AG10803 (cell line): Measurements from ENCODE around the gene VPS41.

Source experiments
- DNase-seq: peaks from one replicate; pipeline ENCODE4 v3.0.0; 2010; ENCODE audit warnings: low read depth
- H3K4me3 ChIP-seq: 2 replicates; pipeline ENCODE4 v1.5.1; 2011; ENCODE audit warnings: mild to moderate bottlenecking, low read length, control low read depth
- CTCF ChIP-seq: conservative IDR thresholded peaks from 2 replicates; pipeline ENCODE4 v1.5.1; 2011; ENCODE audit warnings: mild to moderate bottlenecking, low read length, control low read depth, inconsistent platforms

The VPS41 gene

GRCh38 chr7:38907766-38908165 is 1.2 kb downstream of the VPS41 start:
- no peak for TF ChIP-seq CTCF
- DNase-seq, result no peak
- H3K4me3 ChIP-seq, result no peak overlapping the region

GRCh38 chr7:38907066-38907465 is 1.9 kb downstream of the VPS41 start:
- no peak for TF ChIP-seq CTCF
- H3K4me3 ChIP-seq, result no peak overlapping the region
- no peak for DNase-seq

- no peak for DNase-seq
- no peak for TF ChIP-seq CTCF
- no peak overlapping the region for H3K4me3 ChIP-seq
These were observed 3.8 kb downstream of the VPS41 start for GRCh38 chr7:38905056-38905759.

GRCh38 chr7:38903057-38903456 is 5.9 kb downstream of the VPS41 start:
- no peak for DNase-seq
- H3K4me3 ChIP-seq, result no peak overlapping the region
- TF ChIP-seq CTCF, result no peak

- DNase-seq, result no peak
- TF ChIP-seq CTCF, result no peak
- no peak overlapping the region for H3K4me3 ChIP-seq
These were observed 6.5 kb downstream of the VPS41 start for GRCh38 chr7:38902449-38902848.

- no peak for DNase-seq
- no peak for TF ChIP-seq CTCF
These were observed 15.9 kb downstream of the VPS41 start for GRCh38 chr7:38893061-38893460.

GRCh38 chr7:38890597-38890996 is 18.4 kb downstream of the VPS41 start:
- no peak for TF ChIP-seq CTCF
- no peak for DNase-seq

More at GRCh38 chr7:38893061-38893460, 15.9 kb downstream of the VPS41 start:
- no peak overlapping the region for H3K4me3 ChIP-seq

More at GRCh38 chr7:38890597-38890996, 18.4 kb downstream of the VPS41 start:
- no peak overlapping the region for H3K4me3 ChIP-seq
